CD4-positive, alpha-beta T cell (primary cell): ENCODE results near the gene NXPH4. TPM values are rescaled to one million over a fixed set of nuclear protein-coding genes. Genes with fewer than 3 reads are reported as not detected.

Experiments
- ATAC-seq: fragments of 200-7000 bp; cut with Tn5 transposase; one replicate; pipeline ENCODE4 v1.10.0; 2022; ENCODE audit warnings: mild to moderate bottlenecking; ENCODE audit not compliant: poor library complexity
- CTCF ChIA-PET: fragments of 350-600 bp; sonication (Branson Sonifier 250); formaldehyde crosslinking; loops from one replicate; lab custom pipeline; 2021; ENCODE audit warnings: antibody characterized with exemption, inconsistent platforms; lab: Charles Lee
- POLR2A ChIA-PET: fragments of 350-600 bp; sonication (Branson Sonifier 250); formaldehyde crosslinking; loops from one replicate; lab custom pipeline; 2021; ENCODE audit warnings: antibody characterized with exemption, inconsistent platforms; lab: Charles Lee
- DNase-seq, 14 experiments: peaks; one replicate each; pipeline ENCODE4 v3.0.0-alpha.2; 2013 to 2020; ENCODE audit warnings: mixed read lengths in 2 of 14
- H3K27ac ChIP-seq, 2 donors: one replicate each; pipeline versions ENCODE4 v1.5.1 to v1.7.0; 2013; ENCODE audit warnings: low read length in 2 of 2, low read depth in 1 of 2, mild to moderate bottlenecking in 1 of 2
- H3K27me3 ChIP-seq, 2 experiments: 1 replicate in 1 of 2; 2 replicates in 1 of 2; pipeline versions ENCODE4 v1.6.1 to v1.7.0; 2013; ENCODE audit warnings: low read length in 2 of 2, control low read depth in 1 of 2, mild to moderate bottlenecking in 1 of 2, moderate library complexity in 1 of 2; ENCODE audit not compliant: insufficient read depth in 2 of 2, control insufficient read depth in 1 of 2
- H3K36me3 ChIP-seq: one replicate; pipeline ENCODE4 v1.6.1; 2013; ENCODE audit warnings: low read length, control low read depth; ENCODE audit not compliant: insufficient read depth
- H3K4me1 ChIP-seq: one replicate; pipeline ENCODE4 v1.6.1; 2013; ENCODE audit warnings: low read length, control low read depth; ENCODE audit not compliant: insufficient read depth
- H3K4me3 ChIP-seq: one replicate; pipeline ENCODE4 v1.5.1; 2013; ENCODE audit warnings: mild to moderate bottlenecking, low read length, moderate library complexity
- H3K9me3 ChIP-seq, 2 experiments: 1 replicate in 1 of 2; 2 replicates in 1 of 2; pipeline versions ENCODE4 v1.6.1 to v1.7.0; 2013; ENCODE audit warnings: low read length in 2 of 2, mild to moderate bottlenecking in 2 of 2, control low read depth in 1 of 2, moderate library complexity in 1 of 2; ENCODE audit not compliant: control insufficient read depth in 1 of 2, insufficient read depth in 1 of 2
- H3K27ac Mint-ChIP-seq: one replicate; pipeline ENCODE4 v1.8.0; 2020; ENCODE audit warnings: mixed read lengths
- H3K27me3 Mint-ChIP-seq: one replicate; pipeline ENCODE4 v1.8.0; 2021; ENCODE audit warnings: mixed read lengths
- H3K36me3 Mint-ChIP-seq: one replicate; pipeline ENCODE4 v1.8.0; 2021; ENCODE audit warnings: low read depth, mixed read lengths
- H3K4me1 Mint-ChIP-seq: one replicate; pipeline ENCODE4 v1.8.0; 2021; ENCODE audit warnings: low read depth, mixed read lengths
- H3K4me3 Mint-ChIP-seq: one replicate; pipeline ENCODE4 v1.8.0; 2020; ENCODE audit warnings: mild to moderate bottlenecking, mixed read lengths
- H3K9me3 Mint-ChIP-seq: one replicate; pipeline ENCODE4 v1.8.0; 2020; ENCODE audit warnings: mixed read lengths
- CTCF ChIP-seq: fragments of 200-600 bp; IDR thresholded peaks from one replicate; pipeline ENCODE4 v1.8.0; 2022; ENCODE audit warnings: antibody characterized with exemption, mild to moderate bottlenecking
- intact Hi-C, 2 experiments: fragments of 100-400 bp; cut with DNase I in 1 of 2; cut with micrococcal nuclease in 1 of 2; formaldehyde crosslinking; loops; one replicate each; pipeline versions ENCODE4 v1.15.1 to v1.9.0; 2023 to 2025; cut with DNase I, micrococcal nuclease
- total RNA-seq, 174 experiments: library from RNA in 2 of 174; stranded (reverse) in 2 of 174; gene quantifications; one replicate each; pipeline ENCODE4 v1.2.3 and lab custom pipeline; 2021 to 2026

The NXPH4 gene
- total RNA-seq, 2 experiments from 2014 or later = not detected

DNA sequence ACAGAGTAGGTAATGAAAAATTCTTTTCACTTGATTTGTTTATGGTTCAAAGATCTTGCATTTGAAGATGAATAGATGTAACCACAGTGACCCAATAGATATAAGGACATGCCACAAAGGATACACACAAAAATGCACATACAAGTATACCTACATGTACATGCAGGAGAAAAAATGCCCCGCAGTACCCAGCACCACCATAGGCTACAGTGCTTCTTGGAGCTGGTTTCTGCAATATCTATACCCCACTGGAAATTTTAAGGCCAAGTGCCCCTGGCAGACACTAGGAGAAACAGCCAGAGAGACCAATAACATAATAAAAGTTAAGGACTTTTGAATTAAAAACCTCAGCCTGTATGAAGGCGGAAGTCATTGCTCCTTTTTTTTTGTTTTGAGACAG, 46.5 kb downstream of the NXPH4 start:
- TF ChIP-seq CTCF = no peak
- Mint-ChIP-seq H3K27me3 (no peaks in the 10 kb centered on the region), H3K4me3 (no peak overlapping the region), H3K4me1 (no peaks in the 10 kb centered on the region), H3K36me3 (peaks cover 87% of the 10 kb centered on the region), H3K9me3 (no peaks in the 10 kb centered on the region), H3K27ac (no peak overlapping the region)
- ChIA-PET POLR2A (no interaction called here), CTCF (interaction anchor here (1.5 kb wide), 1 partner anchor 189 kb away, joined by 5 read pairs; no protein-coding TSS in a partner anchor)
- H3K27ac ChIP-seq = no peak overlapping the region
- no peaks in the 10 kb centered on the region for H3K27me3 ChIP-seq
- no peak for DNase-seq
- peaks cover 68% of the 10 kb centered on the region for H3K36me3 ChIP-seq
- ATAC-seq = no peak
- intact Hi-C loops = loop anchor here in 1 of 2 experiments (10.0 kb wide), 1 partner anchor 192 kb away; the partner anchor contains the start of genes GLI1 and INHBE
- peaks cover 3% of the 10 kb centered on the region for H3K4me1 ChIP-seq
- H3K4me3 ChIP-seq = no peak overlapping the region
- no peaks in the 10 kb centered on the region for H3K9me3 ChIP-seq

DNA sequence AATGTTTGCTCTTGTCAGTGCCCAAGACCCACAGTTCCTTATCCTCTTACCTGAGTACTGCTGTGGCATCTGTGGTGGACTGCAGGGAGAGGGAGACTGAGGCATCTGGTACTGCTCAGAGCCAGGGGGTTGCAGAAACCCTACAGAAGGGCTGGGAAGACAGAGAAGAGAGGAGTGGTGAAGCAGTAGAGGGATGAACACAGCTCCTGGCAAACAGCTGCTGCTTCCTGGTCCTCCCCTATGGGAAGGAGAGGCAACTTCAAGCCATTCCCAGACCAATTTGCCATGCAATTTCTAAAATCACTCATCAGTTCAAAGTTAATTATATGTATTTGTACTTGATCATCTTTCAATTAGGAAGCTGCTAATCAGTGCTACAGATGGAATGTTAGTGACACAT, 50.1 kb downstream of the NXPH4 start:
- H3K4me1 ChIP-seq = peaks cover 3% of the 10 kb centered on the region
- no peak overlapping the region for H3K27ac Mint-ChIP-seq
- no peak for ATAC-seq

GRCh38 chr12:57268264-57268663, 51.7 kb downstream of the NXPH4 start:
- POLR2A ChIA-PET = no interaction called here
- Histone ChIP-seq H3K4me1 (peaks cover 3% of the 10 kb centered on the region), H3K9me3 (no peaks in the 10 kb centered on the region), H3K36me3 (peaks cover 64% of the 10 kb centered on the region), H3K27me3 (no peaks in the 10 kb centered on the region), H3K27ac (peak overlapping the region in 1 of 2 donors; percentile 7), H3K4me3 (no peak overlapping the region)
- no peaks in the 10 kb centered on the region for H3K4me1 Mint-ChIP-seq
- no peak overlapping the region for H3K4me3 Mint-ChIP-seq
- H3K9me3 Mint-ChIP-seq = no peaks in the 10 kb centered on the region
- intact Hi-C loops = loop anchor here in 1 of 2 experiments (10.0 kb wide), 1 partner anchor 187 kb away; the partner anchor contains the start of genes GLI1 and INHBE
- TF ChIP-seq CTCF = no peak
- DNase-seq (no peak), ATAC-seq (no peak)
- peaks cover 87% of the 10 kb centered on the region for H3K36me3 Mint-ChIP-seq
- no peak overlapping the region for H3K27ac Mint-ChIP-seq
- CTCF ChIA-PET = no interaction called here
- no peaks in the 10 kb centered on the region for H3K27me3 Mint-ChIP-seq

More for the DNA sequence above, 50.1 kb downstream of the NXPH4 start:
- Histone ChIP-seq H3K27me3 (no peaks in the 10 kb centered on the region), H3K4me3 (no peak overlapping the region), H3K9me3 (no peaks in the 10 kb centered on the region), H3K27ac (no peak overlapping the region), H3K36me3 (peaks cover 66% of the 10 kb centered on the region)
- Mint-ChIP-seq H3K36me3 (peaks cover 89% of the 10 kb centered on the region), H3K9me3 (no peaks in the 10 kb centered on the region), H3K4me3 (no peak overlapping the region), H3K4me1 (no peaks in the 10 kb centered on the region), H3K27me3 (no peaks in the 10 kb centered on the region)
- ChIA-PET CTCF (no interaction called here), POLR2A (no interaction called here)
- no peak for TF ChIP-seq CTCF
- intact Hi-C loops = loop anchor here in 1 of 2 experiments (10.0 kb wide), 1 partner anchor 188 kb away; the partner anchor contains the start of genes GLI1 and INHBE
- DNase-seq = no peak
